A673 (cell line): ENCODE data around the gene RNF223. TPM values are rescaled to one million over a fixed set of nuclear protein-coding genes. Genes with fewer than 3 reads are reported as not detected.

Experiments used
- BruUV-seq: library from RNA; stranded (reverse); fragments of 400-500 nt; replicated peaks from 2 replicates; lab custom pipeline; 2021; lab: Mats Ljungman, UMichigan
- CTCF ChIA-PET: fragments of 300-600 bp; sonication (Branson Sonifier 250); formaldehyde crosslinking; loops from one replicate; lab custom pipeline; 2022; ENCODE audit warnings: antibody characterized with exemption; lab: Charles Lee
- POLR2A ChIA-PET: fragments of 300-600 bp; sonication (Branson Sonifier 250); formaldehyde crosslinking; loops from one replicate; lab custom pipeline; 2022; ENCODE audit warnings: antibody characterized with exemption; ENCODE audit not compliant: low non-redundant PET; lab: Charles Lee
- DNase-seq: peaks from one replicate; pipeline ENCODE4 v3.0.0-alpha.2; 2015; ENCODE audit warnings: low spot score
- H3K27ac ChIP-seq: fragments of 200-600 bp; sonication (generic); 2 replicates; pipeline ENCODE4 v1.5.1; 2016; ENCODE audit warnings: mixed run types, low read depth, mild to moderate bottlenecking, mixed read lengths, antibody characterized with exemption, low read length; ENCODE audit not compliant: poor library complexity, severe bottlenecking
- H3K27me3 ChIP-seq: fragments of 200-600 bp; sonication (generic); replicated peaks from 2 replicates; pipeline ENCODE4 v1.6.1; 2017; ENCODE audit warnings: mixed run types, low read depth, mild to moderate bottlenecking, mixed read lengths, antibody characterized with exemption, low read length; ENCODE audit not compliant: insufficient read depth, poor library complexity
- H3K36me3 ChIP-seq: fragments of 200-600 bp; sonication (generic); 2 replicates; pipeline ENCODE4 v1.6.1; 2016; ENCODE audit warnings: mixed run types, mild to moderate bottlenecking, mixed read lengths, antibody characterized with exemption, low read length; ENCODE audit not compliant: insufficient read depth, poor library complexity, severe bottlenecking
- H3K4me1 ChIP-seq: fragments of 200-600 bp; sonication (generic); 2 replicates; pipeline ENCODE4 v1.6.1; 2017; ENCODE audit warnings: mixed run types, mild to moderate bottlenecking, mixed read lengths, antibody characterized with exemption, low read length; ENCODE audit not compliant: insufficient read depth, poor library complexity, severe bottlenecking
- H3K4me3 ChIP-seq: fragments of 200-600 bp; sonication (generic); 2 replicates; pipeline ENCODE4 v1.5.1; 2016; ENCODE audit warnings: low read depth, mixed run types, mild to moderate bottlenecking, mixed read lengths, low read length; ENCODE audit not compliant: poor library complexity, severe bottlenecking
- H3K9me3 ChIP-seq: fragments of 200-600 bp; sonication (generic); 2 replicates; pipeline ENCODE4 v1.6.1; 2016; ENCODE audit warnings: mixed run types, low read depth, mild to moderate bottlenecking, mixed read lengths, antibody characterized with exemption, low read length; ENCODE audit not compliant: poor library complexity, severe bottlenecking
- EZH2 ChIP-seq: fragments of 200-600 bp; sonication (generic); IDR thresholded peaks from 2 replicates; pipeline ENCODE4 v1.6.1; 2017; ENCODE audit warnings: borderline replicate concordance, low read depth, mild to moderate bottlenecking, mixed read lengths, antibody characterized with exemption, low read length; ENCODE audit not compliant: poor library complexity, severe bottlenecking
- intact Hi-C: fragments of 100-400 bp; cut with micrococcal nuclease; formaldehyde crosslinking; loops from one replicate; pipeline ENCODE4 v1.10.0; 2022; ENCODE audit not compliant: unreplicated experiment
- total RNA-seq: library from RNA; stranded (reverse); gene quantifications from 2 replicates; pipeline ENCODE4 v1.2.3, GENCODE V29; 2021
- TF ChIP-seq, protein P1 (sequence below): fragments of 300-800, 200-600 bp; sonication (generic); conservative IDR thresholded peaks from 2 replicates; pipeline ENCODE4 v1.5.1; 2017; ENCODE audit warnings: low read depth, mild to moderate bottlenecking, antibody characterized with exemption, low read length, moderate library complexity, mixed read lengths

RNF223 gene
- total RNA-seq, 1 experiment from 2014 or later: not detected

GRCh38 chr1:1092149-1092855 lies 18.2 kb upstream of the RNF223 start:
- ChIA-PET POLR2A (no interaction called here), CTCF (no interaction called here)
- intact Hi-C loops: no loop called here
- Histone ChIP-seq H3K4me3 (no peak overlapping the region), H3K9me3 (no peaks in the 10 kb centered on the region), H3K36me3 (no peaks in the 10 kb centered on the region), H3K27me3 (no peaks in the 10 kb centered on the region), H3K27ac (no peak overlapping the region), H3K4me1 (no peaks in the 10 kb centered on the region)
- DNase-seq: no peak
- no TSS peak for BruUV-seq
- TF ChIP-seq, protein P1, sequence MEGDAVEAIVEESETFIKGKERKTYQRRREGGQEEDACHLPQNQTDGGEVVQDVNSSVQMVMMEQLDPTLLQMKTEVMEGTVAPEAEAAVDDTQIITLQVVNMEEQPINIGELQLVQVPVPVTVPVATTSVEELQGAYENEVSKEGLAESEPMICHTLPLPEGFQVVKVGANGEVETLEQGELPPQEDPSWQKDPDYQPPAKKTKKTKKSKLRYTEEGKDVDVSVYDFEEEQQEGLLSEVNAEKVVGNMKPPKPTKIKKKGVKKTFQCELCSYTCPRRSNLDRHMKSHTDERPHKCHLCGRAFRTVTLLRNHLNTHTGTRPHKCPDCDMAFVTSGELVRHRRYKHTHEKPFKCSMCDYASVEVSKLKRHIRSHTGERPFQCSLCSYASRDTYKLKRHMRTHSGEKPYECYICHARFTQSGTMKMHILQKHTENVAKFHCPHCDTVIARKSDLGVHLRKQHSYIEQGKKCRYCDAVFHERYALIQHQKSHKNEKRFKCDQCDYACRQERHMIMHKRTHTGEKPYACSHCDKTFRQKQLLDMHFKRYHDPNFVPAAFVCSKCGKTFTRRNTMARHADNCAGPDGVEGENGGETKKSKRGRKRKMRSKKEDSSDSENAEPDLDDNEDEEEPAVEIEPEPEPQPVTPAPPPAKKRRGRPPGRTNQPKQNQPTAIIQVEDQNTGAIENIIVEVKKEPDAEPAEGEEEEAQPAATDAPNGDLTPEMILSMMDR: no peak
- TF ChIP-seq EZH2: no peak

- ChIA-PET CTCF (no interaction called here), POLR2A (no interaction called here)
- TF ChIP-seq EZH2: no peak
- TF ChIP-seq, protein P1: no peak
- no peak for DNase-seq
- BruUV-seq: no TSS peak
- Histone ChIP-seq H3K4me1 (no peaks in the 10 kb centered on the region), H3K9me3 (no peaks in the 10 kb centered on the region), H3K27ac (no peak overlapping the region), H3K36me3 (no peaks in the 10 kb centered on the region), H3K4me3 (no peak overlapping the region), H3K27me3 (no peaks in the 10 kb centered on the region)
- intact Hi-C loops: no loop called here
These were observed 17.4 kb upstream of the RNF223 start for GRCh38 chr1:1091344-1092148.

DNA sequence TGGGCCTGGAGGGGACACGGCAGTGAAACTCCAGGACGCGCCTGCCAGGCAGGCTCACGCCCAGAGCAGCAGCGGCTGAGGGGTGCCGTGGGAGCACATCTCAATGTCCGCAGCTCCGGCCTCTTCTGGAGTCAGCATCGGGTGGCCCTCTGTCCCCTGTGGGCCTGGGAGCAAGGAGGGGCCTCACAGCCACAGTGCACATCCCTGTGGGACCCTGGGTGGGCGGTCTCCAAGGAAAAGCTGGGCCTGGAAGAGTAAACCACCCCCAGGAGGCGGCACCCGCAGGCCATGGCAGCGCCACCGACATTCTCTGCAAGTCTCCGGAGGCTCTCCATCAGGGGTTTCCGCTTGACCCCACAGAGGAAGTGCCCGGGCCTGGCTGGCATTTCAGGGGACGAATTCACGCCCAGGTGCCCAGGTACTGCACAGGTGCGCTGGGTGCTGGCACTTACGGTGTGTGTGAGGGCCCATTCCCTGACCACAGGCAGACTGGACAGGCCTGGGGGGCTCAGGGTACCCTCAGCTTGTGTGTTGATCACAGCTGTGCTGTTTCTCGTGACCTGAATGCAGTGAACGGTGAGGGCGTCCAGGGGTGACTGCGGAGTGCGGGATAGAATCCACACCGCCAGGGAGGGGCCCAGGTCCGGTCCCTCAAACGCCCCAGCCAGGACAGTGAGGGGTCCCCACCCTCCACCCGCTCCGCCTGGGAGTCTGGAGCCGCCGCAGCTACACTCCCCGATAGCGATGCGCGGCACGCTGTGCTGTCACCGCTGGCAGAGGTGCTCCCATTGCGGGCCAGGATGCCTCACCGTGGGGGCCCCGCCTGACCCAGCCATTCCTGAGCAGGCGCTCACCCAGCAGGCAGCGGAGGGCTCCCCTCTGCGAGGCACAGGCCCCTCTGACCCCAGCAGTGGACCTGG lies 16.6 kb upstream of the RNF223 start:
- POLR2A ChIA-PET: no interaction called here
- no peak overlapping the region for H3K4me3 ChIP-seq
- H3K9me3 ChIP-seq: no peaks in the 10 kb centered on the region
- CTCF ChIA-PET: no interaction called here
- no peak overlapping the region for H3K27ac ChIP-seq
- no peaks in the 10 kb centered on the region for H3K4me1 ChIP-seq
- DNase-seq: no peak
- no peak for TF ChIP-seq EZH2
- TF ChIP-seq, protein P1: no peak
- no peaks in the 10 kb centered on the region for H3K27me3 ChIP-seq
- H3K36me3 ChIP-seq: no peaks in the 10 kb centered on the region
- no TSS peak for BruUV-seq
- intact Hi-C loops: no loop called here
